ENCODE measurements around the gene ATXN2L. TPM values are rescaled to one million over a fixed set of nuclear protein-coding genes. Genes with fewer than 3 reads are reported as not detected.
A peak's percentile ranks its signal among the peaks of the same experiment; 100 is the strongest.

Gene ATXN2L
- total and polyA plus RNA-seq, 2 of the 13 experiments (the other 11 are each of a cell fraction or from before 2014, with no cell fraction given), result 40.8 to 55.1 TPM

GRCh38 chr16:28822520-28823290, at the start of gene ATXN2L (continued):
- TF ChIP-seq, protein P1, sequence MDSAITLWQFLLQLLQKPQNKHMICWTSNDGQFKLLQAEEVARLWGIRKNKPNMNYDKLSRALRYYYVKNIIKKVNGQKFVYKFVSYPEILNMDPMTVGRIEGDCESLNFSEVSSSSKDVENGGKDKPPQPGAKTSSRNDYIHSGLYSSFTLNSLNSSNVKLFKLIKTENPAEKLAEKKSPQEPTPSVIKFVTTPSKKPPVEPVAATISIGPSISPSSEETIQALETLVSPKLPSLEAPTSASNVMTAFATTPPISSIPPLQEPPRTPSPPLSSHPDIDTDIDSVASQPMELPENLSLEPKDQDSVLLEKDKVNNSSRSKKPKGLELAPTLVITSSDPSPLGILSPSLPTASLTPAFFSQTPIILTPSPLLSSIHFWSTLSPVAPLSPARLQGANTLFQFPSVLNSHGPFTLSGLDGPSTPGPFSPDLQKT (CRISPR knock-in tag; IDR thresholded peaks at IDR 0.05; ENCODE audit: borderline replicate concordance), result 0 out of 2 replicates have a peak, but pooled peaks have one; percentile 56
- TF ChIP-seq SALL1 (CRISPR knock-in tag; IDR thresholded peaks at IDR 0.05) (peak; percentile 88), PCBP1 (IDR thresholded peaks at IDR 0.05; ENCODE audit: borderline replicate concordance, low read depth, low read length) (peak; percentile 99), SMARCE1 (IDR thresholded peaks at IDR 0.05; ENCODE audit: borderline replicate concordance) (no peak), KMT2B (CRISPR knock-in tag; IDR thresholded peaks at IDR 0.05) (peak; percentile 97), PTBP1 (IDR thresholded peaks at IDR 0.05; ENCODE audit: low read depth, low read length, poor library complexity, severe bottlenecking) (peak; percentile 62), CCDC6 (CRISPR knock-in tag; IDR thresholded peaks at IDR 0.05) (peak; percentile 80; the same call in 1 of the 2 replicates), ZNF142 (CRISPR knock-in tag; IDR thresholded peaks at IDR 0.05) (peak; percentile 80), ZNF337 (CRISPR knock-in tag; IDR thresholded peaks at IDR 0.05; ENCODE audit: borderline replicate concordance, low read depth) (peak; percentile 82; the same call in 1 of the 2 replicates), ZNF737 (CRISPR knock-in tag; IDR thresholded peaks at IDR 0.05; ENCODE audit: borderline replicate concordance) (no peak), ZNF530 (CRISPR knock-in tag; IDR thresholded peaks at IDR 0.05; ENCODE audit: low read depth) (peak; percentile 14; the same call in 1 of the 2 replicates), PHF5A (CRISPR knock-in tag; IDR thresholded peaks at IDR 0.05; ENCODE audit: low read depth, unreplicated experiment) (peak; percentile 89), MYC (CRISPR knock-in tag; IDR thresholded peaks at IDR 0.05; ENCODE audit: borderline replicate concordance) (peak; percentile 96), GABPA (IDR thresholded peaks at IDR 0.05; ENCODE audit: low read depth, low read length) (peak; percentile 49; the same call in 1 of the 2 replicates), GABPA (CRISPR knock-in tag; IDR thresholded peaks at IDR 0.05; ENCODE audit: low read depth) (peak; percentile 77), ZNF891 (CRISPR knock-in tag; IDR thresholded peaks at IDR 0.05) (peak; percentile 47; the same call in 1 of the 2 replicates), HMG20B (CRISPR knock-in tag; conservative IDR thresholded peaks at IDR 0.05) (peak; percentile 75; the same call in 1 of the 2 replicates), MEF2D (CRISPR knock-in tag; IDR thresholded peaks at IDR 0.05) (peak; percentile 80; the same call in 1 of the 2 replicates), CBX5 (CRISPR knock-in tag; IDR thresholded peaks at IDR 0.05; ENCODE audit: borderline replicate concordance) (peak; percentile 98; the same call in 1 of the 2 replicates)
- TF ChIP-seq, protein P2, sequence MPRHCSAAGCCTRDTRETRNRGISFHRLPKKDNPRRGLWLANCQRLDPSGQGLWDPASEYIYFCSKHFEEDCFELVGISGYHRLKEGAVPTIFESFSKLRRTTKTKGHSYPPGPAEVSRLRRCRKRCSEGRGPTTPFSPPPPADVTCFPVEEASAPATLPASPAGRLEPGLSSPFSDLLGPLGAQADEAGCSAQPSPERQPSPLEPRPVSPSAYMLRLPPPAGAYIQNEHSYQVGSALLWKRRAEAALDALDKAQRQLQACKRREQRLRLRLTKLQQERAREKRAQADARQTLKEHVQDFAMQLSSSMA (CRISPR knock-in tag; IDR thresholded peaks at IDR 0.05), result peak; percentile 74; the same call in 1 of the 2 replicates
- TF ChIP-seq, protein P3, sequence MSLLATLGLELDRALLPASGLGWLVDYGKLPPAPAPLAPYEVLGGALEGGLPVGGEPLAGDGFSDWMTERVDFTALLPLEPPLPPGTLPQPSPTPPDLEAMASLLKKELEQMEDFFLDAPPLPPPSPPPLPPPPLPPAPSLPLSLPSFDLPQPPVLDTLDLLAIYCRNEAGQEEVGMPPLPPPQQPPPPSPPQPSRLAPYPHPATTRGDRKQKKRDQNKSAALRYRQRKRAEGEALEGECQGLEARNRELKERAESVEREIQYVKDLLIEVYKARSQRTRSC (CRISPR knock-in tag; IDR thresholded peaks at IDR 0.05; ENCODE audit: low read depth), result no peak
